Activated T-cell treated with anti-CD3 and anti-CD28 coated beads, Interleukin-2, amount 50 U/mL, for 24 hours (primary cell): ENCODE results near the gene CCND1.
A peak's percentile ranks its signal among the peaks of the same experiment; 100 is the strongest.
"Not testable (repeated sequence)": the region's sequence is repeated elsewhere in the genome, so short reads cannot be mapped to it uniquely, and the experiment has no call there.

Source experiments
- DNase-seq: peaks from one replicate; pipeline ENCODE4 v3.0.0-alpha.2; 2020
- H3K27ac Mint-ChIP-seq: 2 replicates; pipeline ENCODE4 v1.8.0; 2020; ENCODE audit warnings: mild to moderate bottlenecking, mixed read lengths
- H3K27me3 Mint-ChIP-seq: 2 replicates; pipeline ENCODE4 v1.8.0; 2020; ENCODE audit warnings: mixed read lengths
- H3K36me3 Mint-ChIP-seq: 2 replicates; pipeline ENCODE4 v1.8.0; 2020; ENCODE audit warnings: low read depth, mixed read lengths
- H3K4me1 Mint-ChIP-seq: 2 replicates; pipeline ENCODE4 v1.8.0; 2020; ENCODE audit warnings: low read depth, mixed read lengths
- H3K4me3 Mint-ChIP-seq: 2 replicates; pipeline ENCODE4 v1.8.0; 2020; ENCODE audit warnings: mild to moderate bottlenecking, moderate library complexity, mixed read lengths
- H3K9me3 Mint-ChIP-seq: 2 replicates; pipeline ENCODE4 v1.8.0; 2020; ENCODE audit warnings: mixed read lengths

CCND1 gene

DNA sequence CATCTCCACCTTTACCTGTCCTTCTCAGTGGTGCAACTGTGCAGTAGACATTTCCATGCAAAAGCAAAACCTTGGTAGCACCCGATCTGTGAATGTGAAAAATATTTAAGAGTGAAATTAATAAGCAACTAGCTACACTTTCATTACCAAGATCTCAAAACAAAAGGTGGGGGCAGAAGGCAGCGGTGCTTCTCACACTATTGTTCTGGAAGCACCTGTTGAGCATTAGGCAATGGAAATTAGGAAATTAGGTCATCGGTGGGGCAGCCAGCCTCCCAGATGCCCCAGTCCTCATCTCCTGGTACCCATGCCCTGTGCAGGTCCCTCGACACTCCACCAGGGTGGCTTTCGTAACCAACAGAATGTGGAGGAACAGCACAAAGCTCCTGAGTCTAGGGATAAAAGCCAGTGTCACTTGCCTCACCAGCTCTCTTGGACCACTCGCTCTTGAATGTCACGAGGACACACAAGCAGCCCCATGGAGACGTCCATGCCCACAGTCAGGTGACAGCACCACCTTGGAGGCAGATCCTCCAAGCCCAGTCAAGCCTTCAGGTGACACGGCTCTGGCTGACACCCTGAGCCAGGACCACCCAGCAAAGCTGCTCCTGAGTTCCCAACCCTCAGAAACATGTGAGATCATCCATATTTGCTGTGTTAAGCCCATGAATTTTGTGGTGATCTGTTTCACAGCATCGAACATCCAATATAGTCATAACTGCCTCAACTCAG is 30.9 kb downstream of the CCND1 start:
- Mint-ChIP-seq H3K27me3 (no peaks in the 10 kb centered on the region), H3K27ac (peak overlapping the region; percentile 52), H3K4me1 (peaks cover 34% of the 10 kb centered on the region), H3K9me3 (no peaks in the 10 kb centered on the region), H3K36me3 (peaks cover 78% of the 10 kb centered on the region), H3K4me3 (peak overlapping the region; percentile 15)
- peak; percentile 22 for DNase-seq

DNA sequence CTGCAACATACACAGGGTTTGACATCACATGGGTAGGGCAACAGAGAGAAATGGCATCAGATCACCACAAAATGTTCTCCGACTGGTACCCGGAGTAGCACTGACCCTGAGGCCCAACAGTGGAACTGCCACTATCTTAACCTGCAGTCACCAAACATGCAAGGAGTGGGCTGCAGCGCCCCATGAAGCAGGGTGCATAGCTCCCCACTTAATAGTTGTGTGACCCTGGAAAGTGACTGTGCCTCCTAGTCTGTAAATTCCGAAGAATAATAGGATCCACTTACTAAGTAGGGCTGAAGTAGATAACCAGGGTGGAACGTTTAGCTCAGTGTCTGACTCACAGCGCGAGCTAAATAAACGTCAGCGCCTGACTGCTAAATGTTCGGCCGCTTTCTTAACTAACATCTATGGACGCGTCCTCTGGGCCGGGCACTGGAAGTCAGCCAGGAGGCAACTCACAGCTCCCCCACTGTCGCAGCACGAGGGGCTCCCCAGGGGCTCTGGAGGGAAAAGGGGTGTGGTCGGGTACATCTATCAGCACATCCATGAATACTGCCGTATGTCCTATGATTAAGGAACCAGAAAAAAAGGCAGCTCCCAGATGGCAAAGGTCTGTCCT is 33.4 kb downstream of the CCND1 start:
- peak overlapping the region; percentile 93 for H3K4me3 Mint-ChIP-seq
- H3K27ac Mint-ChIP-seq, result peak overlapping the region; percentile 96
- peaks cover 30% of the 10 kb centered on the region for H3K4me1 Mint-ChIP-seq
- H3K27me3 Mint-ChIP-seq, result peaks cover 2% of the 10 kb centered on the region
- DNase-seq, result peak; percentile 25
- H3K36me3 Mint-ChIP-seq, result peaks cover 53% of the 10 kb centered on the region
- no peaks in the 10 kb centered on the region for H3K9me3 Mint-ChIP-seq

DNA sequence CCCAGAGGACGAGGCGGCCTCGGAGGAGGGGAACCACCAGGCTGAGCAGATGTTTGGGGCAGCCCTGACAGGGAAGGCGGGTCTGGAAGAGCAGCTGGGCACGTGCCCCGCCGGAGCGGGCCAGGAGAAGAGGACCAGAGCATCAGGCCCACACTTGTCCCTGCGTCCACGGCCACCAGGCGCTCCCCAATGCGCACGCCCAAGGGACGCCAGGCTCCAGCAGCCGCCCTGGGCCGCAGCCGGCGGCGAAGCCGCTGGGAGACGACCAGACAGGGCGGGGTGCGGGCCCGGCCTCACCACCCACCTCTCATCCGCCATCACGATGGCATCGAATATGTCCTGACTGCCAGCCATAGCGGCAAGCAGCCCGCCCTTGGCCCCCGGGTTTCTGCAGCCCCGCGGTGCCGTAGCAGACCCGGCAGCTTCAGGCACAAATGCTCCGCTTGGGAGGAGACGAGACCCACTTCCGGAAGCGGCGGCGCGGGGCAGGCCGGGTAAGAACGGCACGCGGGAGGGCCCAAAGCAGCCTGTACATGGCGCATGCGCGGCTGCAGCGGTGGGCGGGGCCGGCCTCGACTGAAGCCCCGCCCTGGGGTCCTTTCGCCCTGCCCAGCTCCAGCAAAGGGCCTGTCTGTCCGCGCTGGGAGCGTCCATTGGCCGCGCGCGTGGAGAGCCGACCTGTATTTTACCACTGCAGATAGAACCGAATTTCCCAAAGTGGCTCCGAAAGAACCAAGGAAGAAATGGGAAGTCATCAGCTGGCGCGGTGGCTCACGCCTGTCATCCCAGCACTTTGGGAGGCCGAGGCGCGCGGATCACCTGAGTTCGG is 34.1 kb downstream of the CCND1 start, which contains the start of gene LTO1:
Gene LTO1 (minus strand): TSS at position 468 of the 829 bp plus-strand sequence. CDS start 114 bp downstream, at position 354.
- peaks cover 46% of the 10 kb centered on the region for H3K36me3 Mint-ChIP-seq

DNA sequence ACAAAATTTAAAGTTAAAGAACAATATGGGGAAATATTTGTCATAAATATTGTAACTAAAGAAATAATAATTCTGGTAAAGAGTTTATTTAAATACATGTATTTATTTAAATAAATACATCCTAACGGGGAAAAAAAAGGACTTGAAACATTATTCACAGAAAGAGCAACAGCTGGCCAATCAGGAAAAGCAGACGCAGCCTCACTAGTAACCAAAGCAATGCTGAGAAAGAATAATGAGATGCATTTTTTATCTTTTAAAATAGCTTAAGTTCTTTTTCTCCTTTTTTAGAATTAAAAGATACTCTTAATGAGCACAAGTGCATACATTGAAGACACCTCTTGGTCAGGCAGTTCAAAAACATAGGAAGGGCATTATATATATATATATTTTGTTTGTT is 36.8 kb downstream of the CCND1 start:
- Mint-ChIP-seq H3K4me3 (no peak overlapping the region), H3K36me3 (peaks cover 20% of the 10 kb centered on the region), H3K27ac (no peak overlapping the region), H3K9me3 (no peaks in the 10 kb centered on the region), H3K4me1 (peaks cover 18% of the 10 kb centered on the region), H3K27me3 (peaks cover 2% of the 10 kb centered on the region)
- DNase-seq, result no peak

More for the DNA sequence above, 34.1 kb downstream of the CCND1 start, which contains the start of gene LTO1:
- H3K27me3 Mint-ChIP-seq, result peaks cover 2% of the 10 kb centered on the region
- peak within 1 kb of the TSS; percentile 96 for H3K27ac Mint-ChIP-seq
- peaks cover 28% of the 10 kb centered on the region for H3K4me1 Mint-ChIP-seq
- H3K9me3 Mint-ChIP-seq, result no peaks in the 10 kb centered on the region
- peak; percentile 98 for DNase-seq
- H3K4me3 Mint-ChIP-seq, result peak within 1 kb of the TSS; percentile 93

DNA sequence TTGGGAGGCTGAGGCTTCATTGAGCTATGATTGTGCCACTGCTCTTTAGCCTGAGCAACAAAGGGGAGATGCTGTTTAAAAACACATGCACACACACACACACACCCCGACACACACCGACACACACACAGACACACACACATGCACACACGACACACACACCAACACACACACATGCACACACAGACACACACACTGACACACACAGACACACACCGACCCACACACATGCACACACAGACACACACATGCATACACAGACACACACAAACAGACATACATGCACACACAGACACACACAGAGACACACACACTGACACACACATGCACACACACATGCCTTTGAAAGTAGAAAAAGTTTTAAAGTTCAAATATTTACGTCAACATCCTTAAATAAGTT is 39.7 kb downstream of the CCND1 start:
- H3K4me1 Mint-ChIP-seq, result peaks cover 3% of the 10 kb centered on the region
- no peak overlapping the region for H3K4me3 Mint-ChIP-seq
- H3K9me3 Mint-ChIP-seq, result no peaks in the 10 kb centered on the region
- no peak overlapping the region for H3K27ac Mint-ChIP-seq
- H3K36me3 Mint-ChIP-seq, result no peaks in the 10 kb centered on the region
- DNase-seq, result no peak
- peaks cover 6% of the 10 kb centered on the region for H3K27me3 Mint-ChIP-seq

DNA sequence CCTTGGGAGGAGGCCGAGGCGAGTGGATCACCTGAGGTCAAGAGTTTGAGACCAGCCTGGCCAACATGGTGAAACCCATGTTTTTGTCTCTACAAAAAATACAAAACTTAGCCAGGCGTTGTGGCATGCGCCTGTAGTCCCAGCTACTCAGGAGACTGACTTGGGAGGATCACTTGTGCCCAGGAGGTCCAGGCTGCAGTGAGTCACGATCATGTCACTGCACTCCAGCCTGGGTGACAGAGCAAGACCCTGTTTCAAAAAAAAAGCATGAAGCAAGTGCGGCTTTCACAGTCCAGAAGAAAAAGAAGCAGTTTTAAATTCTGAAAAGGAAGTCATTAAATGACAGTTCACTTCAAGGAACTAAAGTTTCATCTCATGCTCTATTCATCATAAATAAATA is 41.3 kb downstream of the CCND1 start:
- no peak overlapping the region for H3K4me3 Mint-ChIP-seq
- no peak for DNase-seq
- no peaks in the 10 kb centered on the region for H3K36me3 Mint-ChIP-seq
- H3K9me3 Mint-ChIP-seq, result no peaks in the 10 kb centered on the region
- H3K4me1 Mint-ChIP-seq, result peaks cover 4% of the 10 kb centered on the region
- no peak overlapping the region for H3K27ac Mint-ChIP-seq
- peaks cover 16% of the 10 kb centered on the region for H3K27me3 Mint-ChIP-seq

DNA sequence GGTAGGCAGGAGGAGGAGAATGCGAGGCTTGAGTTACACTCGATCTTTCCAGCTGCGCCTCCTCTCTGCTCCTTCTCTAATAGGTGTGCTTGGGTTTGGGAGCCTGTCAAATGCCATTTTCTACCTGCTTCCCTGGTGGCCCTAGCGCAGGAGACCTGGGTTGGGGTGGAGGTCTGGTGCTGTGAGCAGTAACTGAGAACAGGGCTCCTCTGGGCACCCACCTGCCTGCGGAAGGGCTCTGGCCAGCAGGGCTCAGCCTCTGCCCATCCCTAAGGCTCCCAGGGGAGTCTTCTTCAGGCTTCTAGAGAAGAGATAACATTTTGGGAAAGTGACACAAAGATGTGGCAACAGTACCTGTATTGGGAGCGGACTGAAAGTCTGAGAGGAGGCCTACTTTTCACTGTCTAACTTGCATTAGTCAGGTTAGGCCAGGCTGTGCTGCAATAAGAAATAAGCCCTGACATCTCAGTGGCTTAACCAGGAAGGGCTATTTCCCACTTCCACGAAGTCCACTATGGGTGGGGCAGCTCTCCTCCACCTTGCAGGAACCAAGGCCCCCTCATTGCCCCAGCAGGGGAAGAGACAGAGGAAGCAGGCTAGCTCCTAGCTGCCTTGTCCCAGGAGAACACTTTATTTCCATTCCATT is 41.8 kb downstream of the CCND1 start:
- H3K36me3 Mint-ChIP-seq, result no peaks in the 10 kb centered on the region
- no peak overlapping the region for H3K4me3 Mint-ChIP-seq
- H3K9me3 Mint-ChIP-seq, result no peaks in the 10 kb centered on the region
- H3K27me3 Mint-ChIP-seq, result peaks cover 22% of the 10 kb centered on the region
- no peak for DNase-seq
- H3K4me1 Mint-ChIP-seq, result peaks cover 4% of the 10 kb centered on the region
- no peak overlapping the region for H3K27ac Mint-ChIP-seq

DNA sequence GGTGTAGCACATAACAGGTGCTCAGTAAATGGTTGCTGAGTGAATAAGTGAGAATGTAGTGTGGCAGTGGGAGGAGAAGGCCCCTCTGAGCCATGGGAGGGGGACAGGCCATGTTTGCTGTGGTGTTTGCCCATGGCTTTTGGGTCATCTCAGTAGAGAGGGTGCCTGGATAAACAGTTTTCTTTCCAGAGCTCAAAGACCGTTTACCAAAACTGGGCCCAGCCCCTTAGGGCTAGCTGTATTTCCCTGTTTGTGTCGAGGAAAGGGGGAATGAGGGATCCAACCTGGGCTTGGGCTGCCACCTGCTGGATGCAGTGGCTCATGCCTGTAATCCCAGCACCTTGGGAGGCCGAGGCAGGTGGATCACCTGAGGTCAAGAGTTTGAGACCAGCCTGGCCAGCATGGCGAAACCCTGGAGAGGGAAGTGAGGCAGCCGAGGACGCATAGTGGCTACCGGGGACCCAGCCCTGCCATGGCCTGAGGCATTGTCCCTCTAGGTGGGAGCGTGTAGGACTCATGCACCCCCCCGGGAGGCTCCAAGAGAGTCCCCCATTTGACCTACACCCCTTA is 42.9 kb downstream of the CCND1 start:
- peaks cover 12% of the 10 kb centered on the region for H3K4me1 Mint-ChIP-seq
- peaks cover 27% of the 10 kb centered on the region for H3K27me3 Mint-ChIP-seq
- no peaks in the 10 kb centered on the region for H3K36me3 Mint-ChIP-seq
- H3K4me3 Mint-ChIP-seq, result no peak overlapping the region
- H3K9me3 Mint-ChIP-seq, result no peaks in the 10 kb centered on the region
- no peak for DNase-seq
- H3K27ac Mint-ChIP-seq, result no peak overlapping the region

DNA sequence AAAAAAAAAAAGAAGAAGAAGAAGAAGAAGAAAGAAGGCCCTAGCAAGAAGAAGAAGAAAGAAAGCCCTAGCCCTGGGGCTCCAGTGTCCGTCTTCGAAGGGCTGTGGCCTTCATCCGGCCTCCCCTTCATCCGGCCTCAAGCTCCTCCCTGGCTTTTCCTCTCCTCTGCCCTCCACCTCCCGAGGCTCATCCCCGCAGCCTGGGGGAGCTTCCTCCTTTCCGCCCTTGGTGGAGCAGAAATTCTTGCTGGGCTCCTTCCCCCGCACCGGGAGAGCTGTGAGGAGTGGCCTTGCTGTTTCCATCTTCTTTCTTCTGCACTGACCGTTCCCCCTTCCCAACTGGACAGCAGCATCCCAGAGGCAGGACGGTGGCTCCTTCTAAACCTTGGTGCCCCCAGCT is 43.7 kb downstream of the CCND1 start:
- H3K36me3 Mint-ChIP-seq, result no peaks in the 10 kb centered on the region
- H3K4me1 Mint-ChIP-seq, result peaks cover 13% of the 10 kb centered on the region
- DNase-seq, result no peak
- H3K27ac Mint-ChIP-seq, result no peak overlapping the region
- peaks cover 32% of the 10 kb centered on the region for H3K27me3 Mint-ChIP-seq
- no peak overlapping the region for H3K4me3 Mint-ChIP-seq
- no peaks in the 10 kb centered on the region for H3K9me3 Mint-ChIP-seq

DNA sequence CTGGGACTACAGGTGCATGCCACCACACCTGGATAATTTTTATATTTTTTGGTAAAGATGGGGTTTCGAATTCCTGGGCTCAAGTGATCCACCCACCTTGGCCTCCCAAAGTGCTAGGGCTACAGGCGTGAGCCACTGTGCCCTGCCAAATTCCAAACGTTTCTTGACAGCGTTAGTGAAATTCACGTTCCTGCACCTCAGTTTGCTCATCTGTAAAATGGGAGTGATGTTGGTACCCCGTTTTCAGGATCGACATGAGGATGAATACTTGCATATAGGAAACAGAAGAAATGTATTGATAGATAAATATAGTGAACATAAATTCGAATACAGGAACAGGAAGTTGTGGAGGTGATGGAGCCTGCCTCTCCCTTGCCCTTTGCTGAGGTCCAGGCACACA is 44.4 kb downstream of the CCND1 start:
- Mint-ChIP-seq H3K36me3 (no peaks in the 10 kb centered on the region), H3K27me3 (peaks cover 36% of the 10 kb centered on the region), H3K4me1 (peaks cover 15% of the 10 kb centered on the region), H3K9me3 (no peaks in the 10 kb centered on the region), H3K4me3 (no peak overlapping the region), H3K27ac (no peak overlapping the region)
- no peak for DNase-seq

DNA sequence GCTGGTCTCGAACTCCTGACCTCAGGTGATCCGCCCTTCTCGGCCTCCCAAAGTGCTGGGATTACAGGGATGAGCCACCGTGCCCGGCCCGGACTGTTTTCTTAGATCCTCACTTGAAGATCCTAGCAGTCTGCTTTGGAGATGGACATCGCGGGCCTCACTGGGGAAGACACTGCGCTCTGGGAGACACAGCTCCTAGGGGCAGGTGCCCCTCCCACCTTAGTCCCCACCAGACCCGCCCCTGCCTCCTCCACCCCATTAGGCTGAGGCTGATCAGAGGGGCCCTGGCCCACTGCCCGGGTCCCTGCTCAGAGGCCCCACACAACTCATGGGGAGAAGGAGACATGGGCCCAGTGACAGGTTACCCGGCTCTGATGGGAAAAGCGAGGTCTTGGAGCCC is 45.5 kb downstream of the CCND1 start:
- H3K36me3 Mint-ChIP-seq, result no peaks in the 10 kb centered on the region
- H3K27me3 Mint-ChIP-seq, result peaks cover 45% of the 10 kb centered on the region
- H3K27ac Mint-ChIP-seq, result no peak overlapping the region
- peaks cover 15% of the 10 kb centered on the region for H3K4me1 Mint-ChIP-seq
- no peak for DNase-seq
- no peaks in the 10 kb centered on the region for H3K9me3 Mint-ChIP-seq
- H3K4me3 Mint-ChIP-seq, result no peak overlapping the region

DNA sequence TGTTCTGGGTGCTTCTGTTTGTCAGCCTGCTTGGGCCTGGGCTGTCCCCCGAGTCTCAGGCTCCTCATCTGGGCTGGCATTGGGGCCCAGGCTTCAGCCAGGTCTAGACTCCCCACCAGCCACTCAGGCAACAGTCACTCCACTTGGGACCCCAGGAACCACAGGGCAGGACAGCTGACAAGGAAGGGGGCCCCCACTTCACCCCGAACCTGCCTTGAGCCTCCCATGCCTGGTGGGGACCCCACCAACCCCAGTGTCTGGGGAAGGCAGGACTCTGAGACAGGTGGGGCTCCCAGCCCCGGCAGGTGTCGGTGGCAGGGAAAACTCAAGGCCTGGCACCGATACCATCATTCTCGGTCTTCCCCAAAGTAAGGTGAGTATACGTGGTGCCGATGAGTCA is 45.9 kb downstream of the CCND1 start:
- no peak overlapping the region for H3K27ac Mint-ChIP-seq
- H3K4me1 Mint-ChIP-seq, result peaks cover 15% of the 10 kb centered on the region
- no peak for DNase-seq
- H3K4me3 Mint-ChIP-seq, result no peak overlapping the region
- H3K36me3 Mint-ChIP-seq, result no peaks in the 10 kb centered on the region
- peaks cover 49% of the 10 kb centered on the region for H3K27me3 Mint-ChIP-seq
- H3K9me3 Mint-ChIP-seq, result no peaks in the 10 kb centered on the region

DNA sequence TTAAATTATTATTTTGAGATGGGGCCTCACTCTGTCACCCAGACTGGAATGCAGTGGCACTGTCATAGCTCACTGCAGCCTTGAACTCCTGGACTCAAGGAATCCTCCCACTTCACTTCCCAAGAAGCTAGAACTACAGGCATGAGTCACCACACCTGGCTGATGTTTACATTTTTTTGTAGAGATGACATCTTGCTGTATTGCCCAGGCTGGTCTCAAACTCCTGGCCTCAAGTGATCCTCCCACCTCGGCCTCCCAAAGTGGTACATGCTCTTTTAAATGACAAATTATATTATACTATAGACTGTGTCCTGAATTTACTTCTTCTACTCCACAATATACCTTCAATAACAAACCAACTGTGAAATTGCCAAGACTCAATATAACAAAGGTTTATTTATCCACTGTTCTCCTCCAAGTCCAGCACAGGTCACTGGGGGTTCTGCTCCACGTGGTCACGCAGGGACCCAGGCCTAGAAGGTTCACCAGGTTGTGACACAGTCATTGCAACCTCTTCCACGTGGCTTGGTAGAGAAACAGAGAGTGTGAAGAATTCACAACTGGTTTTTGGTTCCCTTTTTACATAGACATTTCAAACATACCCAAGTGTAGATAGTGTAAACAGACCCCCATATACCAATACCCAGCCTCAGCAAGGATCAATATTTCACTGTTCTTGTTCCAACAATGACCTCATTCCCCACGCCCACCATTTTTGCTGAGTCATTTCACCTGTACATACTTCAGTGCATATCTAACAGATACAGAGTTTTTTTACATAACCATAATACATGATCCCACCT is 47.2 kb downstream of the CCND1 start:
- not testable (repeated sequence) for H3K4me3 Mint-ChIP-seq, H3K36me3 Mint-ChIP-seq, H3K27ac Mint-ChIP-seq, H3K9me3 Mint-ChIP-seq, DNase-seq
- Mint-ChIP-seq H3K4me1 (peaks cover 15% of the 10 kb centered on the region), H3K27me3 (peaks cover 56% of the 10 kb centered on the region)
